OCI-LY3 (cell line): Measurements from ENCODE around the gene SLC38A10.

Experiments used
- EZH2phosphoT487 ChIP-seq: fragments of 200-600 bp; shearing (Covaris generic); IDR thresholded peaks from 2 replicates; pipeline ENCODE4 v1.6.1; 2018; ENCODE audit warnings: antibody characterized with exemption, mixed run types, low read depth
- TF ChIP-seq, protein P1 (sequence below): fragments of 200-600, 300-600 bp; sonication (generic); IDR thresholded peaks from 2 replicates; pipeline ENCODE4 v1.5.1; 2014; ENCODE audit warnings: antibody characterized with exemption, low read length, low read depth

DNA sequence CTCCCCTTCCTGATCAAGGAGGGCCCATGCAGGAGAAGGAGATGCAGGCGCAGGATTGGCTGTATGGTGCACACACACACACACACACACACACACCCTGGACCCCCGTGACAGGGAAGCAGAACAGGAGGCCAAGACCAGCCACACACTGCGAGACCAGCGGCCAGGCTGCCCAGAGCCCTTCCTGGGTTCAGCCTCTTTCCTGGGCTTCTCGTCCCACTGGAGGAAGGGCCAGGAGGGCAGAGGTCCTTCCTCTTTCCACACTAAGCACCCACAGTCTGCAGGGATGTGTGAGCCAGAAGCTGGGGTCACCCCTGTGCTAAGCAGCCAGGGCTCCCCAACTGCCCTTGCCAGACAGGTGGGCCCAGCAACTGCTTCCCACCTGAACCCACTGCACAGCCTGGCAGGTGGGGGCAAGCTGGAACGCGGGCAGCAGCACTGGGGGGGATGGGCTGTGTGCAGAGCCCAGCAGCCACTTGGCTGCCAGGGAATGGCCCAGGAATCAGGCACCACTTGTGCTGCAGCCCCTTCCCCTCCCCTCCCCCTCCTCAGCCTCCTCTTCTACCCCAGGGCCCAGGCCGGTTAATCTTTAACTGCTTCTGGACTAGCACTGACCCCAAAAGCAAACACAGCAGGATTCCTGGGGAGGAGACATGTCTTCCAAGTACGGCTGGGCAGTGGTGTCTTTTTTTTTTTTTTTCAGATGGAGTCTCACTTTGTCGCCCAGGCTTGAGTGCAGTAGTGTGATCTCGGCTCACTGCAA, 44.6 kb upstream of the SLC38A10 start:
- TF ChIP-seq, protein P1, sequence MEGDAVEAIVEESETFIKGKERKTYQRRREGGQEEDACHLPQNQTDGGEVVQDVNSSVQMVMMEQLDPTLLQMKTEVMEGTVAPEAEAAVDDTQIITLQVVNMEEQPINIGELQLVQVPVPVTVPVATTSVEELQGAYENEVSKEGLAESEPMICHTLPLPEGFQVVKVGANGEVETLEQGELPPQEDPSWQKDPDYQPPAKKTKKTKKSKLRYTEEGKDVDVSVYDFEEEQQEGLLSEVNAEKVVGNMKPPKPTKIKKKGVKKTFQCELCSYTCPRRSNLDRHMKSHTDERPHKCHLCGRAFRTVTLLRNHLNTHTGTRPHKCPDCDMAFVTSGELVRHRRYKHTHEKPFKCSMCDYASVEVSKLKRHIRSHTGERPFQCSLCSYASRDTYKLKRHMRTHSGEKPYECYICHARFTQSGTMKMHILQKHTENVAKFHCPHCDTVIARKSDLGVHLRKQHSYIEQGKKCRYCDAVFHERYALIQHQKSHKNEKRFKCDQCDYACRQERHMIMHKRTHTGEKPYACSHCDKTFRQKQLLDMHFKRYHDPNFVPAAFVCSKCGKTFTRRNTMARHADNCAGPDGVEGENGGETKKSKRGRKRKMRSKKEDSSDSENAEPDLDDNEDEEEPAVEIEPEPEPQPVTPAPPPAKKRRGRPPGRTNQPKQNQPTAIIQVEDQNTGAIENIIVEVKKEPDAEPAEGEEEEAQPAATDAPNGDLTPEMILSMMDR = no peak
- no peak for TF ChIP-seq EZH2phosphoT487
